Midbrain (tissue), 1 donor: ENCODE data around the gene KLF6.

ENCODE experiments used
- DNase-seq: peaks from one replicate; lab custom pipeline; 2025; lab: John Stamatoyannopoulos, UW

The KLF6 gene

GRCh38 chr10:3728563-3728962 is 56.4 kb downstream of the KLF6 start:
- DNase-seq: no peak

GRCh38 chr10:3727268-3727667 is 57.7 kb downstream of the KLF6 start:
- DNase-seq: no peak
